HG03103 (cell line): Measurements from ENCODE around the gene OGG1.
"Not testable (repeated sequence)": the region's sequence is repeated elsewhere in the genome, so short reads cannot be mapped to it uniquely, and the experiment has no call there.

Experiments used
- ATAC-seq: cut with Tn5 transposase; IDR thresholded peaks from one replicate; pipeline ENCODE4 v1.9.1; 2021; ENCODE audit warnings: low read depth; ENCODE audit not compliant: unreplicated experiment

Gene OGG1

DNA sequence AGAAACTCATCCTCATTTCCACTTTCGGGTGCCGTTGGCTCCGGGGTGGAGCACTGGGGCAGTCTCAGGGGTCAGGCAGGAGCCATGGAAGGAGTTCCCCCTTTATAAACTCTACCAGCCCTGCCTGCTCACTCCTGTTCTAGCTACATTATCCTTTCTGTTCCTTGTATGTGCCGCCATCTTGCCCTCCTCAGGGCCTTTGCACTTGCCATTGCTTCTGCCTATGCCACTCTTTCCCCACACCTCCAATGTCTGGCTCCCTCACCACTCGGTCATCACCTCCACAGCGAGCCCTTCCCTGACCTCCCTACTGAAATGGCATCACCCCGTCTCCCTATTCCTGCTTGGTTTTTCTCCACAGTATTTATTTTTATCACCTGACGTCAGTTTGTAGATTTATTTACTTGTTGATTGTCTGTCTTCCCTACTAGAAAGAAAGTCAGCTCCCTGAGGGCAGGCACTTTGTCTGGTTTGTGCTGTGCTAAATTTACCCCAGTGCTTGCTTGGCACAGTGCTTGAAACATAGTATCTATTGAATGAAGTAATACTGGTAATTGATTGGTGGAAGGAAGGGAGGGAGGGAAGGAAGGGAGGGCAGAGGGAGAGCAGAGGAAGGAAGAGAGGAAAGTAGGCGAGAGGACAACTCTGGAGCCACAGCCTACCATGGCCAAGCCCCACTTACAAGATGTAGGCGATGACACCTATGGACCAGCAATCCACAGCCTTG, 11.2 kb downstream of the OGG1 start:
- ATAC-seq, result no peak

DNA sequence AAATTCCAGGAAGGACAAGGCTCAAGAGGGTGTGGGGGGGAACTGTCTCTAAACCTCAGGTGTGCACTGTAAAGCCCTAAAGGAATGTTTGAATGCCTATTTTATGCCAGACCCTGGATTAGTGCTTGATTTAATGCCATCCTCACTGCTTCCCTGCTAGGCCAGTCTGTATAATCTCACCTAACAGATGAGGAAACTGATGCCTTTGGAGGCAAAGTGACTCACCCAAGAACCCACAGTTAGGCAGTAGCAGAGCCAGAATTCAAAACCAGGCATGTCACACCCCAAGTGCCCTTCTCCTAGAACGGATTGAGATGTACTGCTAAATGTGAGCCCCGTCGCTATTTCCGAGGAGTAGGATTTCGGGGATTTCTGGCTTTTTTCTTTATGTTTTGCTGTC, 12.2 kb downstream of the OGG1 start:
- ATAC-seq, result no peak

DNA sequence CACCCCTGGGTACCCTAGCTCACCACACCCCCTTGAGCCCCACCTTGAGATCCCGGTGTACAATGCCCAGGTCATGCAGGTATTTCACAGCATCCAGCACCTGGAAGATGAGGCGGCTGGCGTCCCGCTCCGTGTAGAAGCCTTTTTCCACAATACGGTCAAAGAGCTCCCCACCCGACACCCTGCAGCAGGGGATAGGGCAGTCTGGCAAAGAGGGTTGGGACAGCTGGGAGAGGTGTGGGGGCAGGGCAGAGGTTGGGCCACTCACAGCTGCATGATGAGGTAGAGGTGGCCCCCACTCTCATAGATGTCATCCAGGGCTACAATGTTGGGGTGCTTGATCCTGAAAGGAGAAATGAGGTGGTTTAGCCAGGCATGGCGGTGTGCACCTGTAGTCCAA, 13.1 kb downstream of the OGG1 start:
- no peak for ATAC-seq

DNA sequence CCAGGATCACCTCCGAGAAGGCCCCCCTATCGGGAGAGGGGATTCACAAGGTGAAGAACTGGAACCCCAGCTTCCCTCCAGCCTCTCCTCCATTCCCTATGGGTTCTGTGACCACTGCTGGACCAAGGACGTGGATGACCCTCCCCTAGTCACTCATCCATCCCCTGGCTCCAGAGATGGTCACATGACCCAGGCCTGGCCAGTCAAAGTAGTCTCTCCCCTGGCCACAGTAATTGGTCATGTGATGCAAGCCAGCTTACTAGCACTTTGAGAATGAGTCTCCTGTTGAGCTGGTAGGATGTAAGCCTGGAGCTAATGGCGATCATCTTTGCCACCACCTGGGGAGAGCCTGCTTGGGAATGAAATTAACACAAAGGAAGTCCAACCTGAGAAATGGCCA, 16.1 kb downstream of the OGG1 start:
- no peak for ATAC-seq

DNA sequence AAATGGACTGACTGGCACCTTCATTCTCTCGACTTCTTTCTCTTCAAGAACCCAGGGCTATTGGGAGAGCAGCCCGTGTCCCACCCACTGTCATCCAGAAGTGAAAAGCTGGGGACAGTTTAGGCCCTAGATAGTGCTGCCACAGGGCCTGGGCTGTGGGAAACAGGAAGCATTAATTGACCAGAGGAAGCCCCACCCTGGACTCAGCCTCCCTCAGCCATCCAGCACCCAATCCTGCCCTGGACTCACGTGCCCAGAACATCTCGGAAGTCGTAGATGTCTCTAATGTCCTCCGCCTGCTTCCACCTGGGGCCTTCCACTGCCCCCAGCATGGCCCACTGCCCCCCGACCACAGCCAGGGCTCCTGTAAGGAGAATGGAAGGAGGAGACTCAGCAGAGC, 17.7 kb downstream of the OGG1 start:
- ATAC-seq, result no peak

DNA sequence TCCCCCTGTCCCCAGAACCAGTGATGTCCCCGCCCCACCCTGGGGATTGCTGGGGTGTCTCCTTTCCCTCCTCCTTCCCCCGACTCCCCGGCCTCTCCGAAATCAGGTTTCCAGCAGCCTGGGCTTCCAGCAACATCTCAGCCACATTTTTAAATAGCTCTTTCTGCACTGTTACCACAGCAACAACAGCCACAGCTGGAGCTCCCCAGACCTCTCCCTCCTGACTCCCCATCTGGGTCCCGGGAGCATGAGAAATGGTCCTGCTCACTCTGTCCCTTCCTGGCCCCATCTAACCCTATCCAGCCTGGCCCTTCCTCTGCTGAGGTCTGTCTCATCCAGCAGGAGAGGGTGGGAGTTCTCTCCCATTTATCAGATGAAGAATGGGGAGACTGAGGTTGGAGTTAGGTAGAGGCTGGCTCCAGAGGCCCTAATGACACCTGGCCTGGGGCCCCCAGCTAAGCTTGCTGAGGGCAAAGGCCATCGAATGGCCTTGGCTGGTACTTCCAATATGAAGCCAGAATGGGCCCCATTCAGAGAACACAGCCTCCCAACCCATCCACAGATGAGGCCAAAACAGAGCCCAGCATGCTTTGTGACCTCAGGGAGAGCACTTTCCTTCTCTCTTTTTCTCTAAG, 18.5 kb downstream of the OGG1 start:
- ATAC-seq, result no peak

DNA sequence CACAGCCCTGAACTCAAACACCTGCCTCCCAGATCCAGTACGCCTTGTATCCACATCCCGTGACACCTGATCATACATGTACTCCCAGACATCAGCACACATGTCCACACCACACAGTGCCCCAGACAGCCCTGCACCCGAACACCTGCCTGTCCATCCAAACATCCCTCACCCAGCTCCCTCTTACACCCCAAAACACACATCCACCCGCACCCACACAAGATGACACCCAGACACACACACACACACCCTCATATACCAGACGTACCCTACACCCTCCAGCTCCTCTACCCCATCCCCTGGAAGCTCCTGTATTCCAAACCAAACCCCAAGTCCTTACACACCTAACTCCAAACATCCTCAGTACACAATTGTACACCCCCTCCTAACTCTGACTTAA, 19.3 kb downstream of the OGG1 start:
- ATAC-seq, result no peak

DNA sequence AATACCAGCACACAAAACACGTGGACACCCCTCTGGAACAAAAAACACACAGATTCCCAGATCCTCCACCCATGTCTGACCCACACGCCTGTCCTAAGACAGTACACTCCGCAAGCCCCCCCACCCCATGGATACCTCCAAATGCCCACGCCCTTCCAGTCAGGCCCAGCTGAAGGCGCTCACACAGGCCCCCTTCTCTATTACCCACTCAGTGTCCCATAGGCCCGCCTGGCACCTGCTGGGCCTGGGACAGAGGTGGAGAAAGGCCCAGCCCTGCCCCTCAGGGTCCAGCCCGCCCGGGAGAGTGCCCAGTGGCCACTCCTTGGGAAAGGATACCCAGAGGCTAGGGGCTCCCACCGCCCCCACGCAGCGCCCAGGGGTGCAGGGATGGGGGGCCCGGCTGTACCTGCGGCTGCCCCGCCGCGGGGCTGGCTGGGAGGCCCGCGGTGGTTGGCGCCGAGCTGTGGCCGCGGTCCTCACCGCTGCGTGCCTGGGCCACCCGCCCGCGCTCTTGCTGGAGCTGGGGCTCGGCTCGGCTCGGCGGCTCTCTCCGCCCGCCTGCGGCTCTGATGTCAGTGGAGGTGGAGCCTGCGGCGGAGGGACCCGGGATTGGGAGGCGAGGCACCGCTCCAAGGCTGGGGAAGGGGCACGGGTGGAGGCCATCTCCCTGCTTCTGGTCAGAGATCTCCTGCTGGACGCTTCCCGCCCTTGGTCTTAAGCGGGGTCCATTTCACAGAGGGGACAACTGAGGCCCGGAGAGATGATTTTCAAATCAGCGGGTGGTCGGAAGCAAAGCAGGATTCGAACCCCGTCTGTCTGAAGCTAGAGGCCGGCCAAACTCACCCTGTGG, 19.9 kb downstream of the OGG1 start, which contains the start of gene CAMK1:
Gene CAMK1 (minus strand): TSS at position 522 of the 850 bp plus-strand sequence. CDS start 2,198 bp downstream, outside the sequence.
- peak; percentile 56 for ATAC-seq

DNA sequence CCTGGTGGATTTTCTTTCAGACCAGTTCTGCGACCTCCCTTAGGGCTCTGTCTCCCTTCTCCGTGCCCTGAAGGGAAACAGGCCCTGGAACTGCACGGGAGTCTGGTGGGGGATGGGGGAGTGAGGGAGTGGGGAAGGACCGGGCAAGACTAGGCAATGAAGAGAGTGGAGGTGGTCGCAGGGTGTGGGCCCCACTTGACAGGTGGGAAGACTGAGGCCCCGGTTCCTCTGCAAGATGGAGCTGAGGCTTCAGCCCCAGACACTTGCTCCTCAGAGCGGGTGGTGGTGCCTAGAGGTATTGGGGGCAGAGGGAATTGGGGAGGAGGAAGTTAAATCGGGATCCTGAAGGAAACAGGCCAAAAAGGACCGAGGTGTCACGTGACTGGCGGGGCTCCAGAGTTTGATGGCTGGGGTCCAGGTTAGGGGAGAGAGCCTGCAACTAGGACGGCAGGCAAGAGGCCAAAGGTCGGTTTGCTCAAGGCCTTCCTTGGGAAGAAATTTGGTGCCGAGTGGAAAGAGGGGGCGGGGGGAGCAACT, 20.6 kb downstream of the OGG1 start:
- no peak for ATAC-seq

DNA sequence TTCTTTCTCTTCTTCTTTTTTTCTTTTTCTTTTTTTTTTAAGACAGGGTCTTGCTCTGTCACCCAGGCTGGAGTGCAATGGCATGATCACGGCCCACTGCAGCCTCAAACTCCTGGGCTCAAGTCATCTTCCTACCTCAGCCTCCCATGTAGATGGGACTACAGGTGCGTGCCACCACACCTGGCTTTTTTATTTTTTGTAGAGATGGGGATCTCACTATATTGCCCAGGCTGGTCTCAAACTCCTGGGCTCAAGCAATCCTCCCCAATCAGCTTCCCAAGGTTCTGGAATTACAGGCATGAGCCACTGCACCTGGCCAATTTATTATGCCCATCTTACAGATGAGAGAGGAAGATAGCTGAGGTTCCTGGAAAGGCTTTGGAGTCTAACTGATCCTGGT, 21.3 kb downstream of the OGG1 start:
- ATAC-seq, result not testable (repeated sequence)

DNA sequence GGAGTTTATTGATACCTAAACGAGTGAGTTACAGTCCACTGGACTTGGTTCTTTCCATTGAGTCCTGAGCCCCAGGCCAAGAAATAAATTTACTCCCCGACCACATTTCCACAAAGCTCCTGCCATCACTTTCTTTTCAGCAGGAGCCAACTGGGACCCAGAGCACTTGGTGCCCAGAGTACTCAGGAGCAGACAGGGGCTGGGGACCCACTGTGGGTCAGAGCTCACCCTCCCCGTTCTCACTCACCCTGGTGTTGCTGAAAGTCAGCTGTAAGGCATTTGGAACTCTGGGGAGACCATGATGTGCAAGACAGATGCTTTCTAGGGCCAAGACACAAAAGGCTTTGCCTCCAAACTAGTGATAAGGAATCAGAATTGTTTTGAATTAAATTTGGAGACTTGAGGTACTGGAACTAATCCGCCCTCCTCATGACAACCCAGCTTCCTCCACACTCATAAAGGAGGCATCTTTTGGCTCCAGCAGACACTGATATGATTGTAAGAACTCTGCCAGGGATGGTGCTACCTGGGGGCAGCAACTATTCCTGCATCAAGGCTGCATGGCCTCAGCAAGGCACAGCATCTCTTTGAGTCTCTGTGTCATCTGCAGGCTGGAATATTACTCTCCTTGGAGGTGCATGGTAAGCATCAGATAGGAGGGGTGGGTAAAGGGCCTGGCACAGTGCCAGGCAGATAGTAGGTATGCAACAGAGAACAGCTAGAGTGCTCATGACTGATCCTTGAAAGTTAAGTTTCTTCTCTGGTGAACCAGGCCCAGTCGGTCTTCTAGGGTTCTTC, 27.3 kb downstream of the OGG1 start:
- ATAC-seq, result no peak

DNA sequence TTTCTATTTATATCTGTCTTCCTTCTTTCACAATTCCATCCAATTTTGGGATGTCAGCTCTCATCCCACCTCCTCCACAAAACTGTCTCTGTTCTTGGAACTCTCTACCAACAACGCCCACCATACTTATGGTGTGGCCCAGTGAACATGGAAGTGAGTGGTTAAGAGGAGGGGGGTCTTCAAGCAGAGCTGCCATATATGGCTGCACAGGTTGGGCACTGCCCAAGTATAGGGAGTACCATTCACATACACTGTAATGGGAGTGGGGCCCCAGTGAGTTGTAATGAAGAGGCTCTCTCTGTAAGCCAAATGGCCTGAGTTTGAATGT, 27.9 kb downstream of the OGG1 start:
- ATAC-seq, result no peak

DNA sequence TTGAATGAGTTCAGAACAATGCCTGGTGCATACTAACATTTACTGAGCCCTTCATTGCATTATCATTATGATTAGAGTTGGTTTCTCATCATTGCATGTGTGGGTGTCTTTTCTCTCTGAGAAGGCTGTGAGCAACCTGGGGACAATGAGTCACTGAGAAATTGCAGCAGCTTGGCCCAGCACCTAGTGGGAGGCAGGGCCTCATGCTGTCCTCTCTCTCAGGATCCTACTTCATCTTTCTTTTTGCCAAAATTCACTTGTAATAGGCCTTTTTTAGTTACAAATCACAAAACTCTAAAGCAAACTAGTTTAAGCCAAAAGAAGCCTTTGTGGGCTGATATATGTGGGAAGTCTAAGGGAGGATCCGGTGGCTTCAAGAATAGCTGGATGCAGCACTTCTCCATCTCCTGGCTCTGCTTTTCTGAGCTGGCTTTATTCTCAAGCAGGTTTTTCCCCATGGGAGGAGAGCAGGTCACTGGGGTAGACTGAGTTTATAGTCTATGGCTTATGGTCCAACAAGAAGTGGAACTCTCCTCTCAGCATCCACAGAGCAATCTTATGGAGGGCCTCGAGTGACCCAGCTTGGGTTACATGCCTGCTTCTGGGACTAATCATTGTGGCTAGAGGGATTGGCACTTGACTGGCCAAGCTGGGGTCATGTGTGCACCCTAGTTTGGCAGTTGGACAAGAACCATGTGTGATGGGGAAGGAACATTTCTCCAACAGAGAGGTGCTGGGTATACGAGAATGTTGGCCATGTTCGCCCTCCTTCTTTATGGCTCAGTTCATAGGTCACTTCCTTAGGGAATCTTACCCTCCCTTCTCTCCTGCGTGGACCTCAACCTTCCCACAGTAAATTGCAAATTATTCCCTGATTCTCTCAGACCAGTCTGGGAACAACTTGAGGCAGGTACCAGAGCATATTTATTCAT, 28.7 kb downstream of the OGG1 start:
- no peak for ATAC-seq

DNA sequence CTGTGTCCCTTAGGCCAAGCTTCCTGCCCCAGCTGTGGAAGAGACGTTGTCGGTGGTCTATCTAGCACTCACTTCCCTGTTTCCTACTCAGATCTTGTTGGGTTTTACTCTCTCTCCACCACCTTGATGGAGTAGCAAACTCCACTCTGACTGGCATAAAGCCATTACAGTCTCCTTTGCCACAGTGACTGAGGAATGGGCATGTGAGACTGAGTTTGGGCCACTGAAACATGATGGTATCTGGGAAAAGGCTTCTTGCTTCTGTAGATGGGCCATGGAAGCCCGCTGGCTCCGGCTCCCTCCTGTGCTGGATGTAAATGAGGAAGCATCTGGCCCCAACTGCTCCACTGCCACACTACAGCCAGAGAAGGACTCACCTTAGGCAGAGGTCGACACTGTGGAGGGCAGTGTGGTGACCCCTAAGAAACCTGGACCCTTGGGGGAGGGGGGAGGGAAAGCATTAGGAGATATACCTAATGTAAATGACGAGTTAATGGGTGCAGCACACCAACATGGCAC, 29.4 kb downstream of the OGG1 start:
- ATAC-seq, result no peak

DNA sequence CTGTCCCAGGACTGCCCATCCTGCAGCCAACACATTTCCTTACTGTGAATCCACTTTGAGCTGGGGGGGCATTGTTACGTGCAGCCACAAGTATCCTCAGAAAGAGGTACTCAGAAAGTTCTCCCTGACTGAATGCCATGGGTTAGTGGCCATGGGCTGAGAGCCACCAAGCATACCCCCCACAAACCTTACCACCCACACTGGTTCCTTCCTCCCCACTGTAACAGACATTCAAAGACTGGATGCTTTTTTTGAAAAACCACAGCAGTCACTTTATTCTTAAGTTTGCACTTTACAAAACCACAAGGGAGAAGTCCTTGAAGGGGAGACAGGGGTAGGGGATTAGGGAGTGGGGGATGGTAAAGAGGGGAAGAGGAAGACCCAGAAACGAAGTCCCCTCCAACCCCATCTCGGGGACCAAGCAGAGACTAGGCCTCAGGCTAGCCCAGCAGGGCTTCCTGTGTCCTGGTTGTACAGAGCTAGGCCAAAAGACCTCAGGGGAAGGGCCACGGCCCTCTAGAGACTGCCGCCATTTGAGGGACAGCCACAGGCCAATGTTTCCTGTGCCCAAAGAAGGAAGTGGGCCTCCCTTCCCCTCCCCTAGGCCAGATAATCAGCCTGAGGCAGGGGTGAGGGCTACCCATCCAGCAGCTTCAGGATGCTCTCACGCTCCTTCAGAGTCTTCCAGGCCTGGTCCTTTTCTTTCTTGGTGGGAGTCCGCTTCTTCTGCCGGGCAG, 30.1 kb downstream of the OGG1 start:
- ATAC-seq, result no peak

DNA sequence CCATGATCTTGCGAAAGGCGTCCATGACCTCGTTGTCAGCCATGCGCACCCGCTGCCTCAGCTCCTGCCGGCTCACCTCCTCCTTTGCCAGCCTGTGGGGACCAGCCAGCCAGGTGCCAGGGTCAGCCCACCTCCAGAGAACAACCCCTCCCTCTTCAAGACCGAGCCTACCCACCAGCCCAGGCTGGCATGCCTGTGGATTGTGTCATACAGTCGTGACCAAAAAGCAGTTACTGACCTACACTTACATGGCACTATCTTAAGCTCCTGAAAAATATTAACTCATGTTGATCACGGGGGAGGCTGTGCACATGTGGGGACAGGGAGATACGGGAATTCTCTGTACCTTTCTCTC, 30.7 kb downstream of the OGG1 start:
- ATAC-seq, result no peak

DNA sequence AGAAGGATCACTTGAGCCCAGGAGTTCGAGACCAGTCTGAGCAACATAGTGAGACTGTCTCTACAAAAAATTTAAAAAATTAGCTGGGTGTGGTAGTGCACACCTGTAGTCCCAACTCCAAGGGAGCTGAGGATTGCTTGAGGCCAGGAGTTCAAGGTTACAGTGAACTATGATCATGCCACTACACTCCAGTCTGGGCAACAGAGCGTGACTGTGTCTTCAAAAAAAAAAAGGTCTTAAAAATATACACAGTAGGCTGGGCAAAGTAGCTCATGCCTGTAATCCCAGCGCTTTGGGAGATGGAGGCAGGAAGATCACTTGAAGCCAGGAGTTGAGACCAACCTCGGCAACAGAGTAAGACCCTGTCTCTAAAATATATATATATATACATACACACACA, 31.2 kb downstream of the OGG1 start:
- no peak for ATAC-seq

DNA sequence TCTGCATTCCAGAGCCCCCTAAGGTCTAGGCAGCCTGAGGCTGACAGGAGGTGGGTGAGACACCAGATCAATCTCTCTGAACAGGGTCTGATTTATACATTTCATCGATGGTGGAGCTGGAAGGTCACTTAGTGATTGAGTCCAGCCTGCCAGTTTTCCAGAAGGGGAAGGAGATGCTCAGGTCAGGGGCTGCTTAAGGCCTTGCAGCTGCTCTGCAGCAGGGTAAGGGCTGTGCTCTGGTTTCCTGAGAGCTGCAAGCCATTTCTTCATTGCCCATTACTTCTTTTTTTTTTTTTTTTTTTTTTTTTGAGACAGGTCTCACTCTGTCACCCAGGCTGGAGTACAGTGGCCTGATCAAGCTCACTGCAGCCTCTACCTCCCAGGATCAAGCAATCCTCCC, 31.8 kb downstream of the OGG1 start:
- no peak for ATAC-seq
